SK-N-SH (cell line): ENCODE measurements around the gene RBM34. TPM values are rescaled to one million over a fixed set of nuclear protein-coding genes. Genes with fewer than 3 reads are reported as not detected.

Experiments used
- CTCF ChIA-PET: fragments of 300-600, 350-600 bp; formaldehyde crosslinking; extraction: SDS; loops from one replicate; lab custom pipeline; 2021; lab: Yijun Ruan, JAX
- POLR2A ChIA-PET: fragments of 350-600 bp; sonication (Branson Sonifier 250); formaldehyde crosslinking; extraction: SDS; loops from one replicate; lab custom pipeline; 2020; ENCODE audit warnings: antibody characterized with exemption, inconsistent platforms; lab: Yijun Ruan, JAX
- DNase-seq: peaks from one replicate; pipeline ENCODE4 v3.0.0; 2012
- H2AFZ ChIP-seq: fragments of 200-600 bp; sonication (generic); 2 replicates; pipeline ENCODE4 v1.8.1; 2016; ENCODE audit warnings: antibody characterized with exemption, mild to moderate bottlenecking, low read depth
- H3F3A ChIP-seq: fragments of 200-600 bp; sonication (generic); replicated peaks from 2 replicates; pipeline ENCODE3; 2016; ENCODE audit warnings: antibody characterized with exemption, mild to moderate bottlenecking; ENCODE audit not compliant: insufficient read depth
- H3K27ac ChIP-seq, 2 experiments: fragments of 200-500 bp in 1 of 2; fragments of 200-600 bp in 1 of 2; sonication (Bioruptor generic) in 1 of 2; sonication (generic), shearing (Covaris generic) in 1 of 2; 2 replicates each; pipeline versions ENCODE4 v1.5.1 to v1.6.1; 2014 to 2016; ENCODE audit warnings: low read depth in 2 of 2, inconsistent platforms in 1 of 2, low read length in 1 of 2, mild to moderate bottlenecking in 1 of 2, mixed read lengths in 1 of 2
- H3K27me3 ChIP-seq: fragments of 200-600 bp; sonication (generic), shearing (Covaris generic); 2 replicates; pipeline ENCODE4 v1.6.1; 2016; ENCODE audit warnings: mixed run types; ENCODE audit not compliant: insufficient read depth
- H3K36me3 ChIP-seq, 2 experiments: fragments of 200-500 bp in 1 of 2; fragments of 200-600 bp in 1 of 2; sonication (Bioruptor generic) in 1 of 2; sonication (generic) in 1 of 2; replicated peaks in 1 of 2; 2 replicates each; pipeline versions ENCODE3 to v1.5.1; 2014 to 2016; ENCODE audit warnings: low read length in 1 of 2, mild to moderate bottlenecking in 1 of 2; ENCODE audit not compliant: insufficient read depth in 2 of 2, control insufficient read depth in 1 of 2
- H3K4me1 ChIP-seq, 2 experiments: fragments of 200-500 bp in 1 of 2; fragments of 200-600 bp in 1 of 2; sonication (Bioruptor generic) in 1 of 2; sonication (generic), shearing (Covaris generic) in 1 of 2; 2 replicates each; pipeline versions ENCODE4 v1.5.1 to v1.6.1; 2014 to 2016; ENCODE audit warnings: low read depth in 1 of 2, low read length in 1 of 2, mixed run types in 1 of 2; ENCODE audit not compliant: insufficient read depth in 2 of 2, control insufficient read depth in 1 of 2
- H3K4me2 ChIP-seq: fragments of 200-600 bp; sonication (generic), shearing (Covaris generic); 2 replicates; pipeline ENCODE4 v1.6.1; 2017; ENCODE audit warnings: mixed run types
- H3K4me3 ChIP-seq, 2 experiments: fragments of 200-500 bp in 1 of 2; fragments of 200-600 bp in 1 of 2; sonication (Bioruptor generic) in 1 of 2; sonication (generic), shearing (Covaris generic) in 1 of 2; 2 replicates each; pipeline versions ENCODE4 v1.5.1 to v1.8.1; 2014 to 2016; ENCODE audit warnings: low read depth in 2 of 2, inconsistent platforms in 1 of 2, low read length in 1 of 2, mild to moderate bottlenecking in 1 of 2, mixed read lengths in 1 of 2, moderate library complexity in 1 of 2
- H3K79me2 ChIP-seq: fragments of 200-600 bp; sonication (generic); 2 replicates; pipeline ENCODE4 v1.8.1; 2017; ENCODE audit warnings: mild to moderate bottlenecking; ENCODE audit not compliant: insufficient read depth
- H3K9ac ChIP-seq: fragments of 200-600 bp; sonication (generic); 2 replicates; pipeline ENCODE4 v1.6.1; 2017; ENCODE audit warnings: mixed run types
- H3K9me2 ChIP-seq: fragments of 200-600 bp; sonication (generic); 2 replicates; pipeline ENCODE4 v1.6.1; 2017; ENCODE audit warnings: mixed run types
- H3K9me3 ChIP-seq: fragments of 200-600 bp; sonication (generic); 2 replicates; pipeline ENCODE4 v1.6.1; 2017; ENCODE audit warnings: mixed run types, mild to moderate bottlenecking, moderate library complexity
- H4K20me1 ChIP-seq: fragments of 200-600 bp; sonication (generic); 2 replicates; pipeline ENCODE4 v1.6.1; 2017; ENCODE audit warnings: mild to moderate bottlenecking, mixed run types; ENCODE audit not compliant: insufficient read depth
- EZH2phosphoT487 ChIP-seq: fragments of 200-600 bp; sonication (generic); IDR thresholded peaks from 2 replicates; pipeline ENCODE4 v1.6.1; 2017; ENCODE audit warnings: low read depth, mixed run types, mild to moderate bottlenecking, antibody characterized with exemption, moderate library complexity, borderline replicate concordance
- POLR2AphosphoS5 ChIP-seq: IDR thresholded peaks from 2 replicates; pipeline ENCODE4 v1.6.1; 2012; ENCODE audit warnings: low read depth, low read length
- RCOR1 ChIP-seq: fragments of 150-350 bp; IDR thresholded peaks from 2 replicates; pipeline ENCODE4 v1.6.1; 2017; ENCODE audit warnings: antibody characterized with exemption, low read length
- SMC3 ChIP-seq: IDR thresholded peaks from 2 replicates; pipeline ENCODE4 v1.6.1; 2012; ENCODE audit warnings: low read depth, low read length, improper control_type of control experiment
- WGBS: methylation state at CpG from one replicate; pipeline ENCODE4 v1.1.6; 2017; ENCODE audit warnings: low lambda C conversion rate; 5-methylcytosine and 5-hydroxymethylcytosine counted together
- polyA plus RNA-seq, 3 experiments: library from polyadenylated mRNA; depleted of rRNA; stranded (reverse); fragments of >200 nt; gene quantifications; 2 replicates each; pipeline ENCODE4 v1.2.3, GENCODE V29; 2012
- TF ChIP-seq, protein P1 (sequence below): fragments of 150-350 bp; IDR thresholded peaks from 2 replicates; pipeline ENCODE4 v1.6.1; 2016; ENCODE audit warnings: mild to moderate bottlenecking, low read depth, low read length
- TF ChIP-seq, protein P2 (sequence below): fragments of 150-350 bp; IDR thresholded peaks from 2 replicates; pipeline ENCODE4 v1.6.1; 2017; ENCODE audit warnings: antibody characterized with exemption, low read length, low read depth, borderline replicate concordance
- TF ChIP-seq, protein P3 (sequence below): IDR thresholded peaks from 2 replicates; pipeline ENCODE4 v1.6.1; 2012; ENCODE audit warnings: mild to moderate bottlenecking, low read depth, low read length, moderate library complexity
- TF ChIP-seq, protein P4 (sequence below): IDR thresholded peaks from 2 replicates; pipeline ENCODE4; 2012
- TF ChIP-seq, protein P5 (sequence below): IDR thresholded peaks from 2 replicates; pipeline ENCODE4 v1.4.0; 2012; ENCODE audit warnings: low read depth

RBM34 gene
- polyA plus RNA-seq, 1 of the 3 experiments (the other 2 are of a cell fraction), result 39.9 TPM

DNA sequence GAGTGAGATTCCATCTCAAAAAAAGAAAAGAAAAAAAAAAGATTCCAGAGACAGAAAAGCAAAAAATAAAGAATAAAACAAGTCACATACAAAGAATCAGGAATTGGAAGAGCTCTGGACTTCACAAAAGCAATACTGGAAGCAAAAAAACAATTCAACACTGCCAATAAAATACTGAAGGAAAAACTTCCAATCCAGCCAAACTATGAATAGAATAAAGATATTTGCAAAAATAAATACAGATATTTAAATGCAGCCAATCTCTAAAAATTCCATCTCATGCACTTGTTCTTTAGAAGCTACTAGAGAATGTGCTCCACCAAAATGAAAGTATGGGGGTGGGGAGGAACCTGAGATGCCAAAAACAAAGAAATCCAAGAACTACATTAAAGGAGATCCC lies 29.4 kb upstream of the RBM34 start (continued):
- TF ChIP-seq, protein P1, sequence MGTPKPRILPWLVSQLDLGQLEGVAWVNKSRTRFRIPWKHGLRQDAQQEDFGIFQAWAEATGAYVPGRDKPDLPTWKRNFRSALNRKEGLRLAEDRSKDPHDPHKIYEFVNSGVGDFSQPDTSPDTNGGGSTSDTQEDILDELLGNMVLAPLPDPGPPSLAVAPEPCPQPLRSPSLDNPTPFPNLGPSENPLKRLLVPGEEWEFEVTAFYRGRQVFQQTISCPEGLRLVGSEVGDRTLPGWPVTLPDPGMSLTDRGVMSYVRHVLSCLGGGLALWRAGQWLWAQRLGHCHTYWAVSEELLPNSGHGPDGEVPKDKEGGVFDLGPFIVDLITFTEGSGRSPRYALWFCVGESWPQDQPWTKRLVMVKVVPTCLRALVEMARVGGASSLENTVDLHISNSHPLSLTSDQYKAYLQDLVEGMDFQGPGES, result no peak

DNA sequence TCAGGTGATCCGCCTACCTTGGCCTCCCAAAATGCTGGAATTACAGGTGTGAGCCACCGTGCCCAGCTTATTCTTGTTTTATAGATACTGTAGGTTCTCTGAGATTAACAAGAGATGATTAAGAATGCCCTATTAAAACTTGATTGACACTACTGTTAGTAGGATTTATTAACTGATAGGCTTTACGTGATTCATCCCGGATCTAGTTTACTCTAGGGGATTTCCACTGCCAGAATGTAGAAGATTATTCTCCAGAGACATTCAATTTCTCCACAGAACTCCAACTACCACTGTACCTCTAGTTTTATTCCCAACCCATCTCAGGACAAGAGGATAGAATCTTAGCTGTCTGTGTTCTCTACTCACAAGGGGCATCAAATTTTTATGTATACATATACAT lies 26.3 kb upstream of the RBM34 start:
- no peak overlapping the region for H3K27ac ChIP-seq
- H2AFZ ChIP-seq, result no peak overlapping the region
- H3K9ac ChIP-seq, result no peak overlapping the region
- no peaks in the 10 kb centered on the region for H3K27me3 ChIP-seq
- no peaks in the 10 kb centered on the region for H3K9me2 ChIP-seq
- H3K4me3 ChIP-seq, result no peak overlapping the region
- H3K79me2 ChIP-seq, result peaks cover 6% of the 10 kb centered on the region; the same call in 1 of the 2 replicates
- CTCF ChIA-PET, result interaction anchor here (0.9 kb wide), 1 partner anchor 52 kb away, joined by 3 read pairs; no protein-coding TSS in a partner anchor
- peaks cover 4% of the 10 kb centered on the region for H3F3A ChIP-seq
- 84% methylated on average over 4 of the region's 4 CpGs for WGBS
- POLR2A ChIA-PET, result no interaction called here
- H3K4me1 ChIP-seq, result no peaks in the 10 kb centered on the region
- TF ChIP-seq SMC3 (no peak), RCOR1 (no peak), POLR2AphosphoS5 (no peak), EZH2phosphoT487 (no peak)
- TF ChIP-seq, protein P2, sequence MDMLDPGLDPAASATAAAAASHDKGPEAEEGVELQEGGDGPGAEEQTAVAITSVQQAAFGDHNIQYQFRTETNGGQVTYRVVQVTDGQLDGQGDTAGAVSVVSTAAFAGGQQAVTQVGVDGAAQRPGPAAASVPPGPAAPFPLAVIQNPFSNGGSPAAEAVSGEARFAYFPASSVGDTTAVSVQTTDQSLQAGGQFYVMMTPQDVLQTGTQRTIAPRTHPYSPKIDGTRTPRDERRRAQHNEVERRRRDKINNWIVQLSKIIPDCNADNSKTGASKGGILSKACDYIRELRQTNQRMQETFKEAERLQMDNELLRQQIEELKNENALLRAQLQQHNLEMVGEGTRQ, result no peak
- TF ChIP-seq, protein P3, sequence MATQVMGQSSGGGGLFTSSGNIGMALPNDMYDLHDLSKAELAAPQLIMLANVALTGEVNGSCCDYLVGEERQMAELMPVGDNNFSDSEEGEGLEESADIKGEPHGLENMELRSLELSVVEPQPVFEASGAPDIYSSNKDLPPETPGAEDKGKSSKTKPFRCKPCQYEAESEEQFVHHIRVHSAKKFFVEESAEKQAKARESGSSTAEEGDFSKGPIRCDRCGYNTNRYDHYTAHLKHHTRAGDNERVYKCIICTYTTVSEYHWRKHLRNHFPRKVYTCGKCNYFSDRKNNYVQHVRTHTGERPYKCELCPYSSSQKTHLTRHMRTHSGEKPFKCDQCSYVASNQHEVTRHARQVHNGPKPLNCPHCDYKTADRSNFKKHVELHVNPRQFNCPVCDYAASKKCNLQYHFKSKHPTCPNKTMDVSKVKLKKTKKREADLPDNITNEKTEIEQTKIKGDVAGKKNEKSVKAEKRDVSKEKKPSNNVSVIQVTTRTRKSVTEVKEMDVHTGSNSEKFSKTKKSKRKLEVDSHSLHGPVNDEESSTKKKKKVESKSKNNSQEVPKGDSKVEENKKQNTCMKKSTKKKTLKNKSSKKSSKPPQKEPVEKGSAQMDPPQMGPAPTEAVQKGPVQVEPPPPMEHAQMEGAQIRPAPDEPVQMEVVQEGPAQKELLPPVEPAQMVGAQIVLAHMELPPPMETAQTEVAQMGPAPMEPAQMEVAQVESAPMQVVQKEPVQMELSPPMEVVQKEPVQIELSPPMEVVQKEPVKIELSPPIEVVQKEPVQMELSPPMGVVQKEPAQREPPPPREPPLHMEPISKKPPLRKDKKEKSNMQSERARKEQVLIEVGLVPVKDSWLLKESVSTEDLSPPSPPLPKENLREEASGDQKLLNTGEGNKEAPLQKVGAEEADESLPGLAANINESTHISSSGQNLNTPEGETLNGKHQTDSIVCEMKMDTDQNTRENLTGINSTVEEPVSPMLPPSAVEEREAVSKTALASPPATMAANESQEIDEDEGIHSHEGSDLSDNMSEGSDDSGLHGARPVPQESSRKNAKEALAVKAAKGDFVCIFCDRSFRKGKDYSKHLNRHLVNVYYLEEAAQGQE, result no peak
- TF ChIP-seq, protein P1, result no peak
- TF ChIP-seq, protein P4, sequence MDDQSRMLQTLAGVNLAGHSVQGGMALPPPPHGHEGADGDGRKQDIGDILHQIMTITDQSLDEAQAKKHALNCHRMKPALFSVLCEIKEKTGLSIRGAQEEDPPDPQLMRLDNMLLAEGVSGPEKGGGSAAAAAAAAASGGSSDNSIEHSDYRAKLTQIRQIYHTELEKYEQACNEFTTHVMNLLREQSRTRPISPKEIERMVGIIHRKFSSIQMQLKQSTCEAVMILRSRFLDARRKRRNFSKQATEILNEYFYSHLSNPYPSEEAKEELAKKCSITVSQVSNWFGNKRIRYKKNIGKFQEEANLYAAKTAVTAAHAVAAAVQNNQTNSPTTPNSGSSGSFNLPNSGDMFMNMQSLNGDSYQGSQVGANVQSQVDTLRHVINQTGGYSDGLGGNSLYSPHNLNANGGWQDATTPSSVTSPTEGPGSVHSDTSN, result no peak
- TF ChIP-seq, protein P5, sequence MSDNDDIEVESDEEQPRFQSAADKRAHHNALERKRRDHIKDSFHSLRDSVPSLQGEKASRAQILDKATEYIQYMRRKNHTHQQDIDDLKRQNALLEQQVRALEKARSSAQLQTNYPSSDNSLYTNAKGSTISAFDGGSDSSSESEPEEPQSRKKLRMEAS, result no peak
- DNase-seq, result no peak
- H3K9me3 ChIP-seq, result no peaks in the 10 kb centered on the region
- no peaks in the 10 kb centered on the region for H4K20me1 ChIP-seq
- H3K36me3 ChIP-seq, result peaks cover 12 to 35% of the 10 kb centered on the region in 2 experiments
- H3K4me2 ChIP-seq, result no peak overlapping the region
